Measurements from ENCODE around the gene OR13J1. TPM values are rescaled to one million over a fixed set of nuclear protein-coding genes. Genes with fewer than 3 reads are reported as not detected.

Gene OR13J1
- total RNA-seq, 2 donors from 2014 or later = not detected

DNA sequence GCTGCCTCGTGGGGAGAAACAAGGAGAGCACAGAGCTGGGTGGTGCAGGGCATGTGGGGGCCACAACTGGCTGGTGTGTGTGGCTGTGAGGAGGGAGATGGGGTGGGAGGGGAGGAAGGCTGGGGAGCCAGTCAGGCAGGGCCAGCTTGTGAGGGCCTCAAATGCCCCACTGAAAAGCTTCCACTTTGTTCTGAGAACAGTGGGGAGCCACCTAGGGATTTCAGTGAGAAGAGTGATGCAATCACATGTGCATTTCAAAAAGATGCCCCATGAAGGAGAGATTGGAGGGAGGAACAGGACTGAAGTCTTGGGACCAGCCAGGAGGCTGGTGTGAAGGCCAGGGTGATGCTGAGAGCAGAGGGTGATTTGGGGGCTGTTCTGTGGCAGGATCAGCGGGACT is 1.3 kb downstream of the OR13J1 start:
- Histone ChIP-seq H3K4me3 (no peak overlapping the region), H3K9me3 (no peaks in the 10 kb centered on the region), H3K4me1 (no peaks in the 10 kb centered on the region), H3K9ac (ENCODE audit: low read depth in 2 of 2, low read length in 2 of 2) (no peak overlapping the region), H3K27me3 (no peaks in the 10 kb centered on the region), H3K36me3 (no peaks in the 10 kb centered on the region), H3K27ac (no peak overlapping the region)
- DNase-seq = no peak
- intact Hi-C loops (cut with DNase I) = no loop called here
- TF ChIP-seq, protein P1, sequence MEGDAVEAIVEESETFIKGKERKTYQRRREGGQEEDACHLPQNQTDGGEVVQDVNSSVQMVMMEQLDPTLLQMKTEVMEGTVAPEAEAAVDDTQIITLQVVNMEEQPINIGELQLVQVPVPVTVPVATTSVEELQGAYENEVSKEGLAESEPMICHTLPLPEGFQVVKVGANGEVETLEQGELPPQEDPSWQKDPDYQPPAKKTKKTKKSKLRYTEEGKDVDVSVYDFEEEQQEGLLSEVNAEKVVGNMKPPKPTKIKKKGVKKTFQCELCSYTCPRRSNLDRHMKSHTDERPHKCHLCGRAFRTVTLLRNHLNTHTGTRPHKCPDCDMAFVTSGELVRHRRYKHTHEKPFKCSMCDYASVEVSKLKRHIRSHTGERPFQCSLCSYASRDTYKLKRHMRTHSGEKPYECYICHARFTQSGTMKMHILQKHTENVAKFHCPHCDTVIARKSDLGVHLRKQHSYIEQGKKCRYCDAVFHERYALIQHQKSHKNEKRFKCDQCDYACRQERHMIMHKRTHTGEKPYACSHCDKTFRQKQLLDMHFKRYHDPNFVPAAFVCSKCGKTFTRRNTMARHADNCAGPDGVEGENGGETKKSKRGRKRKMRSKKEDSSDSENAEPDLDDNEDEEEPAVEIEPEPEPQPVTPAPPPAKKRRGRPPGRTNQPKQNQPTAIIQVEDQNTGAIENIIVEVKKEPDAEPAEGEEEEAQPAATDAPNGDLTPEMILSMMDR (IDR thresholded peaks at IDR 0.05) = no peak

DNA sequence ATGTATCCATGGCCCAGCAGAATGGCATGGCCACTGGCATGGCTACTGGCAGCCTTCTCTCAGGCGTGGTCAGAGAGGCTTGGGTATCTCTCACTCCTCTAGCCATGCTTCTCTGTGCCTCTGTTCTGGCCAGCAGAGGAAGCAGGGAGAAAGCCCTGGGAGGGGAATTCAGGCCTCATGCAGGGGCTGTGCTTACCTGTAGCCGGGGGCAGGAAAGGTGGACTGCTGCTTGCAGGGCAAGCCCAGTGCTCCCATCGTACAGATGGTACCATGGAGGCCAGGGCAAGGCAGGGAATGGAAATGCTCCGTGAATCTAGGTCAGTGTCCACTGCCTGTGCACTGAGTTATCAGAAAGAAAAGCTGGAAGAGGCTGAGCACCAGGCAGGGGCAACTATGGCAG is 2.7 kb downstream of the OR13J1 start:
- intact Hi-C loops (cut with DNase I) = no loop called here
- Histone ChIP-seq H3K27ac (no peak overlapping the region), H3K4me3 (no peak overlapping the region), H3K9me3 (no peaks in the 10 kb centered on the region), H3K9ac (ENCODE audit: low read depth in 2 of 2, low read length in 2 of 2) (no peak overlapping the region), H3K4me1 (no peaks in the 10 kb centered on the region), H3K27me3 (no peaks in the 10 kb centered on the region), H3K36me3 (no peaks in the 10 kb centered on the region)
- TF ChIP-seq, protein P1 (IDR thresholded peaks at IDR 0.05) = no peak
- no peak for DNase-seq

DNA sequence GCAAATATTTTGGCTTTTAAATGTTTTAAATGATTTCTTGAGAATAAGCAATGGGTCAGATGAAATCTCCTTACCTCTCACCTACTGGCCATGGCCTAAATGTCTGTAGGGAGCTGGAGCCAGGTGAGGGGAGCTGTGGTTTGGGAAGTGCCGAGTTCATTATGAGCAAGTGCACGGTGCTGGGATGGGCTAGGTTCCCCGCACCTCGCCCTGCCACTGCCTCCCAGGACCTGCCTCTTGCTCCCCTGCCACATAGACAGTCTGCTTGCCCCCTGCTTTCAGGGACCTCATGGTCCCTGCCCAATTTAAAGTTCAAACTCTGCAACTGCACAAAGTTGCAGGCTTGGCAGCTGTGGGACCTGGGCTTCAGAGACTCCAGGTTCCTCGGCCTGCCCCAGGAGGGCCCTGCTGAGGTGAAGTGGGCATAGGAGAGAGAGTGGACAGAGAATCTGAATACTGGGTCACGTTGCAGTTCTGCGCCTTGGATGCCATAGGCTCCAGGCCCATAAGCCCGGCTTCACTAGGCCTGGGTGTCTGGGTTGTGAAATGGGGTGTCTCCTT is 5.4 kb downstream of the OR13J1 start:
- Histone ChIP-seq H3K9me3 (no peaks in the 10 kb centered on the region), H3K36me3 (no peaks in the 10 kb centered on the region), H3K4me3 (no peak overlapping the region), H3K4me1 (no peaks in the 10 kb centered on the region), H3K27me3 (peaks cover 5% of the 10 kb centered on the region), H3K9ac (ENCODE audit: low read depth in 2 of 2, low read length in 2 of 2) (no peak overlapping the region), H3K27ac (no peak overlapping the region)
- no peak for DNase-seq
- intact Hi-C loops (cut with DNase I) = no loop called here
- TF ChIP-seq, protein P1 (IDR thresholded peaks at IDR 0.05) = no peak

DNA sequence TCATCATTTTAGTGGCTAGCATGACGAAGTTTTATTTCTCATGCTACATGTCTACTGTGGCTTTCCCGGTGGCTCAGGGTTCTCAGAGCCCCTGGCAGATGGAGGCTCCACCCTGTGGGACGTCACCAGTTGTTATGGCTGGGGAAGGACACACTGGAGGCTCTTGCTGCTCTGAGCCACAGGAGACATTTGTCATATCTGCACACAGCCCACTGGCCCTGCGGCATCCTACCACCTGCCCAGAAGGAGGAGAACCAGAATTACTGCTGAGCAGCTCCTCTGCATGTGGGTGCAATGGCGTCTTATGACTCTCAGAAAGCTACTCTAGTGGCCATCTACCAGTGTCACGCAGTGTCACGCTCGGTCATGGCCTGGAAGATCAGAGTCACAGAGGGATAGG is 6.6 kb downstream of the OR13J1 start:
- Histone ChIP-seq H3K36me3 (no peaks in the 10 kb centered on the region), H3K4me3 (no peak overlapping the region), H3K4me1 (no peaks in the 10 kb centered on the region), H3K27me3 (peaks cover 5% of the 10 kb centered on the region), H3K27ac (no peak overlapping the region), H3K9ac (ENCODE audit: low read depth in 2 of 2, low read length in 2 of 2) (no peak overlapping the region), H3K9me3 (no peaks in the 10 kb centered on the region)
- intact Hi-C loops (cut with DNase I) = no loop called here
- DNase-seq = no peak
- TF ChIP-seq, protein P1 (IDR thresholded peaks at IDR 0.05) = no peak

DNA sequence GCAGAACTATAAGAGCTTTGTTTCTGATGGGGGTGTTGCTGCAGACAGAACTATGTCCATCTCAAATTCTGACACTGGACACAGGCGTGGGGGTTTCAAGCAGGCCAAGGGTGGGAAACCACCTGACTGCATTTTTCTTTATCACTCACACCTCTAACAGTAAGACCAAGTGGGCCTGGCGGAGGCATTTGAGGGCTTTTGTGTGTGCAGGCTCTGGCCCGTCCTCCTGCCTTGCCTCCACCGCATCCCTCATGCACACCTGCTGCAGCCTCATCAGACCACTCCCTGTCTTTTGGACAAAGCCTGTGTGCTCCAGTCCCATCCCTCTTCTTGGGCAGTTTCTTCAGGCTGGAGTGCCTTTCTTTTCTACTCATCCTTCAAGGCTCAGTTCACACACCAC is 7.9 kb downstream of the OR13J1 start:
- Histone ChIP-seq H3K27me3 (peaks cover 5% of the 10 kb centered on the region), H3K9ac (ENCODE audit: low read depth in 2 of 2, low read length in 2 of 2) (no peak overlapping the region), H3K9me3 (no peaks in the 10 kb centered on the region), H3K27ac (no peak overlapping the region), H3K4me1 (no peaks in the 10 kb centered on the region), H3K36me3 (no peaks in the 10 kb centered on the region), H3K4me3 (no peak overlapping the region)
- intact Hi-C loops (cut with DNase I) = no loop called here
- TF ChIP-seq, protein P1 (IDR thresholded peaks at IDR 0.05) = no peak
- no peak for DNase-seq

Data from colonic mucosa (tissue), 4 donors.